HCT116 (cell line): ENCODE measurements around the gene SYTL4. TPM values are rescaled to one million over a fixed set of nuclear protein-coding genes. Genes with fewer than 3 reads are reported as not detected.

Experiments used
- ATAC-seq: fragments of 200-7000 bp; cut with Tn5 transposase; 2 replicates; pipeline ENCODE4 v1.9.1; 2020; ENCODE audit warnings: mild to moderate bottlenecking, moderate library complexity
- BruUV-seq: library from RNA; stranded (reverse); fragments of 400-500 nt; replicated peaks from 2 replicates; lab custom pipeline; 2021; lab: Mats Ljungman, UMichigan
- CTCF ChIA-PET: fragments of 300-600 bp; sonication (Branson Sonifier 250); formaldehyde crosslinking; loops from one replicate; lab custom pipeline; 2021; ENCODE audit warnings: antibody characterized with exemption; lab: Charles Lee
- POLR2A ChIA-PET: fragments of 300-600, 350-600 bp; sonication (Branson Sonifier 250); formaldehyde crosslinking; loops from one replicate; lab custom pipeline; 2021; ENCODE audit warnings: antibody characterized with exemption; lab: Charles Lee
- RAD21 ChIA-PET, 2 experiments: fragments of 300-600 bp; sonication (Branson Sonifier 250); formaldehyde crosslinking; loops; one replicate each; lab custom pipeline; 2023; ENCODE audit warnings: low total read pairs in 2 of 2; ENCODE audit not compliant: uncharacterized antibody in 2 of 2, unreplicated experiment in 2 of 2, low non-redundant PET in 1 of 2; lab: Charles Lee
- DNase-seq: peaks from one replicate; pipeline ENCODE4 v3.0.0-alpha.2; 2010; ENCODE audit warnings: low read depth, low spot score
- H2AFZ ChIP-seq: fragments of 200-600 bp; shearing (Covaris generic), sonication (generic); 2 replicates; pipeline ENCODE4 v1.6.1; 2017; ENCODE audit warnings: low read depth, mixed run types, mixed read lengths, antibody characterized with exemption, low read length; ENCODE audit not compliant: poor library complexity, severe bottlenecking
- H3K27ac ChIP-seq: 2 replicates; pipeline ENCODE4 v1.5.1; 2012; ENCODE audit warnings: low read depth, low read length
- H3K27me3 ChIP-seq: fragments of 200-600 bp; sonication (generic); 2 replicates; pipeline ENCODE4 v1.6.1; 2016; ENCODE audit warnings: mixed run types, low read length, mixed read lengths; ENCODE audit not compliant: insufficient read depth
- H3K36me3 ChIP-seq, 2 experiments: fragments of 200-500 bp in 1 of 2; fragments of 200-600 bp in 1 of 2; sonication (Bioruptor generic) in 1 of 2; sonication (generic) in 1 of 2; 2 replicates each; pipeline versions ENCODE4 v1.5.1 to v1.6.1; 2014 to 2016; ENCODE audit warnings: low read length in 2 of 2, inconsistent platforms in 1 of 2, mixed read lengths in 1 of 2, mixed run types in 1 of 2; ENCODE audit not compliant: insufficient read depth in 2 of 2, control insufficient read depth in 1 of 2
- H3K4me1 ChIP-seq, 2 experiments: fragments of 200-600 bp in 1 of 2; sonication (generic) in 1 of 2; 2 replicates each; pipeline versions ENCODE4 v1.5.1 to v1.6.1; 2012 to 2017; ENCODE audit warnings: low read length in 2 of 2, inconsistent platforms in 1 of 2, mild to moderate bottlenecking in 1 of 2, mixed read lengths in 1 of 2, mixed run types in 1 of 2, moderate library complexity in 1 of 2; ENCODE audit not compliant: insufficient read depth in 2 of 2, control insufficient read depth in 1 of 2
- H3K4me2 ChIP-seq: fragments of 200-600 bp; sonication (generic); 2 replicates; pipeline ENCODE4 v1.6.1; 2017; ENCODE audit warnings: mixed run types, low read length, mixed read lengths
- H3K4me3 ChIP-seq, 2 experiments: fragments of 200-600 bp in 1 of 2; sonication (generic) in 1 of 2; replicated peaks in 1 of 2; 2 replicates each; pipeline ENCODE4 v1.5.1; 2011 to 2016; ENCODE audit warnings: low read length in 2 of 2, control low read depth in 1 of 2, low read depth in 1 of 2, mild to moderate bottlenecking in 1 of 2, mixed read lengths in 1 of 2, mixed run types in 1 of 2
- H3K79me2 ChIP-seq: fragments of 200-600 bp; sonication (generic); 2 replicates; pipeline ENCODE4 v1.6.1; 2017; ENCODE audit warnings: mild to moderate bottlenecking, mixed run types, low read length, moderate library complexity, mixed read lengths; ENCODE audit not compliant: insufficient read depth
- H3K9ac ChIP-seq: fragments of 200-600 bp; sonication (generic); 2 replicates; pipeline ENCODE4 v1.6.1; 2016; ENCODE audit warnings: low read length, mixed read lengths
- H3K9me2 ChIP-seq: fragments of 200-600 bp; sonication (generic), shearing (Covaris generic); 2 replicates; pipeline ENCODE4 v1.6.1; 2017; ENCODE audit warnings: mixed run types, mild to moderate bottlenecking, moderate library complexity; ENCODE audit not compliant: insufficient read depth
- H3K9me3 ChIP-seq, 2 experiments: fragments of 200-500 bp in 1 of 2; fragments of 200-600 bp in 1 of 2; sonication (Bioruptor generic) in 1 of 2; sonication (generic) in 1 of 2; 2 replicates each; pipeline ENCODE4 v1.6.1; 2014 to 2017; ENCODE audit warnings: low read length in 2 of 2, mixed read lengths in 2 of 2, inconsistent platforms in 1 of 2, low read depth in 1 of 2, mild to moderate bottlenecking in 1 of 2, mixed run types in 1 of 2, moderate library complexity in 1 of 2; ENCODE audit not compliant: control insufficient read depth in 1 of 2, insufficient read depth in 1 of 2
- H4K20me1 ChIP-seq: fragments of 200-600 bp; sonication (generic), shearing (Covaris generic); 2 replicates; pipeline ENCODE4 v1.6.1; 2017; ENCODE audit warnings: mixed run types, mild to moderate bottlenecking, moderate library complexity; ENCODE audit not compliant: insufficient read depth
- CBX3 ChIP-seq: IDR thresholded peaks from 2 replicates; pipeline ENCODE4 v1.6.1; 2012; ENCODE audit warnings: low read depth
- CEBPB ChIP-seq: IDR thresholded peaks from 2 replicates; pipeline ENCODE4 v1.6.1; 2012; ENCODE audit warnings: low read depth
- EGR1 ChIP-seq: IDR thresholded peaks from 2 replicates; pipeline ENCODE4 v1.6.1; 2012; ENCODE audit warnings: low read depth
- ELF1 ChIP-seq: IDR thresholded peaks from 2 replicates; pipeline ENCODE4 v1.6.1; 2012; ENCODE audit warnings: low read depth, borderline replicate concordance
- EZH2 ChIP-seq: fragments of 200-600 bp; sonication (generic); IDR thresholded peaks from 2 replicates; pipeline ENCODE4 v1.6.1; 2017; ENCODE audit warnings: antibody characterized with exemption, mixed run types
- JUND ChIP-seq: IDR thresholded peaks from 2 replicates; pipeline ENCODE4 v1.6.1; 2012
- POLR2A ChIP-seq: IDR thresholded peaks from 2 replicates; pipeline ENCODE4 v1.7.0; 2011; ENCODE audit warnings: borderline replicate concordance; ENCODE audit not compliant: insufficient read depth, insufficient read length; ENCODE audit errors: extremely low read depth
- POLR2AphosphoS5 ChIP-seq: IDR thresholded peaks from 2 replicates; pipeline ENCODE4 v1.6.1; 2011; ENCODE audit warnings: mild to moderate bottlenecking, low read depth, low read length, moderate library complexity
- RAD21 ChIP-seq: IDR thresholded peaks from 2 replicates; pipeline ENCODE4 v1.6.1; 2012; ENCODE audit warnings: low read depth, mild to moderate bottlenecking
- SIN3A ChIP-seq: IDR thresholded peaks from 2 replicates; pipeline ENCODE4 v1.6.1; 2012; ENCODE audit warnings: low read depth
- TCF7L2 ChIP-seq: IDR thresholded peaks from 2 replicates; pipeline ENCODE4 v1.7.0; 2011; ENCODE audit warnings: borderline replicate concordance, inconsistent platforms; ENCODE audit not compliant: insufficient read depth, insufficient read length; ENCODE audit errors: extremely low read depth
- YY1 ChIP-seq: IDR thresholded peaks from 2 replicates; pipeline ENCODE4 v1.6.1; 2011; ENCODE audit warnings: low read length, low read depth, moderate library complexity, mild to moderate bottlenecking; ENCODE audit not compliant: insufficient replicate concordance; ENCODE audit errors: extremely low read depth
- intact Hi-C: fragments of 100-400 bp; cut with micrococcal nuclease; formaldehyde crosslinking; loops from 2 replicates; pipeline ENCODE4 v1.10.0; 2022
- total RNA-seq: library from RNA; stranded (reverse); gene quantifications from one replicate; pipeline ENCODE4 v1.2.1, GENCODE V29; 2021; ENCODE audit not compliant: unreplicated experiment
- TF ChIP-seq, protein P1 (sequence below), 3 experiments: fragments of 200-600 bp in 1 of 3; sonication (generic) in 1 of 3; IDR thresholded peaks in 2 of 3; conservative IDR thresholded peaks in 1 of 3; 2 replicates each; pipeline ENCODE4 v1.5.1; 2012 to 2017; ENCODE audit warnings: low read depth in 2 of 3, low read length in 2 of 3, antibody characterized with exemption in 1 of 3, borderline replicate concordance in 1 of 3, control low read depth in 1 of 3, mild to moderate bottlenecking in 1 of 3, mixed read lengths in 1 of 3, mixed run types in 1 of 3, moderate library complexity in 1 of 3; ENCODE audit not compliant: insufficient read depth in 1 of 3
- TF ChIP-seq, protein P2 (sequence below): IDR thresholded peaks from 2 replicates; pipeline ENCODE4 v1.6.1; 2012
- TF ChIP-seq, protein P3 (sequence below): IDR thresholded peaks from 2 replicates; pipeline ENCODE4 v1.6.1; 2011; ENCODE audit warnings: mild to moderate bottlenecking, low read length, moderate library complexity; ENCODE audit not compliant: insufficient replicate concordance; ENCODE audit errors: extremely low read depth

Gene SYTL4
- total RNA-seq, 1 experiment from 2014 or later = 8.8 TPM

DNA sequence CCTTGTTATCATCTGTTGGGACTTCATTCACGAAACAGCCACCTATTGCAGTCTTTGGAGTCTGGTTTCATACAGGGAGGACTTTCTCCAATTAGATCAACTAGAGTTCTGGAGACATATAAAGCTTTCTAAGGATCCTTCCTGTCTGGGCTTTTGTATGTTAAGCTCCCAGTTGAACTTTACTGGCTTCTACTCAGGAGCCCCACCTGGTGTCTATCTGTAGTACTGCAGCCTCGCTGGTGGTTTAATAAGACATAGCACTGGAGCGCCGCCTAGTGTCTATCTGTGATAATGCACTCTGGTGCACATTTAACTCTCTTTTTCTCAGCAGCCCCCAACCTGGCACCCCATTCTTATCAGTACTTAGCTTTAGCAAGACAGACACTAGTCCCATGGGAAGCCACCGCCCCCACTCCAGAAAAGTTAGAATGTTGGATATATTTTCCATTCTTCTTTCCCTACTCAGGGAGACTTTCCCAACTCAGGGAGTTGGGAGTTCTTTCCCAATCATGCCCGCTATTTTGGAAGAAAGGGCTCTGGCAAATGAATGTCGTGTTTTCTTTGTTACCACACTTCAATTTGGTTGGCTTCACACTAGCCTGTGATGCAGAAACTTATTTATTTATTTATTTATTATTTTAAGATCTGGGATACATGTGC is 36.9 kb upstream of the SYTL4 start:
- no peaks in the 10 kb centered on the region for H3K36me3 ChIP-seq
- no peak overlapping the region for H3K4me2 ChIP-seq
- H3K27ac ChIP-seq = no peak overlapping the region
- H3K4me1 ChIP-seq = no peaks in the 10 kb centered on the region
- ATAC-seq (peak; percentile 72), DNase-seq (peak; percentile 44)
- H4K20me1 ChIP-seq = no peaks in the 10 kb centered on the region
- BruUV-seq = no TSS peak
- H3K79me2 ChIP-seq = no peaks in the 10 kb centered on the region
- peak overlapping the region; percentile 61 for H2AFZ ChIP-seq
- intact Hi-C loops = loop anchor here (1.0 kb wide), 1 partner anchor 84 kb away; no protein-coding TSS in a partner anchor
- ChIA-PET POLR2A (no interaction called here), CTCF (interaction anchor here (0.6 to 2.5 kb wide), 20 partner anchors 8 to 345 kb away, joined by 3 to 43 read pairs (median 4); partner anchors contain the start of genes SYTL4 and TSPAN6), RAD21 (interaction anchor here (0.7 to 1.2 kb wide), 6 partner anchors 80 to 98 kb away, joined by 3 to 6 read pairs (median 4); no protein-coding TSS in a partner anchor)
- no peaks in the 10 kb centered on the region for H3K9me3 ChIP-seq
- no peak overlapping the region for H3K9ac ChIP-seq
- TF ChIP-seq CEBPB (no peak), RAD21 (peak; percentile 94), CBX3 (0 out of 2 replicates have a peak, but pooled peaks have one; percentile 30)
- TF ChIP-seq, protein P1, sequence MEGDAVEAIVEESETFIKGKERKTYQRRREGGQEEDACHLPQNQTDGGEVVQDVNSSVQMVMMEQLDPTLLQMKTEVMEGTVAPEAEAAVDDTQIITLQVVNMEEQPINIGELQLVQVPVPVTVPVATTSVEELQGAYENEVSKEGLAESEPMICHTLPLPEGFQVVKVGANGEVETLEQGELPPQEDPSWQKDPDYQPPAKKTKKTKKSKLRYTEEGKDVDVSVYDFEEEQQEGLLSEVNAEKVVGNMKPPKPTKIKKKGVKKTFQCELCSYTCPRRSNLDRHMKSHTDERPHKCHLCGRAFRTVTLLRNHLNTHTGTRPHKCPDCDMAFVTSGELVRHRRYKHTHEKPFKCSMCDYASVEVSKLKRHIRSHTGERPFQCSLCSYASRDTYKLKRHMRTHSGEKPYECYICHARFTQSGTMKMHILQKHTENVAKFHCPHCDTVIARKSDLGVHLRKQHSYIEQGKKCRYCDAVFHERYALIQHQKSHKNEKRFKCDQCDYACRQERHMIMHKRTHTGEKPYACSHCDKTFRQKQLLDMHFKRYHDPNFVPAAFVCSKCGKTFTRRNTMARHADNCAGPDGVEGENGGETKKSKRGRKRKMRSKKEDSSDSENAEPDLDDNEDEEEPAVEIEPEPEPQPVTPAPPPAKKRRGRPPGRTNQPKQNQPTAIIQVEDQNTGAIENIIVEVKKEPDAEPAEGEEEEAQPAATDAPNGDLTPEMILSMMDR (IDR thresholded peaks at IDR 0.05 in 2 of 3, conservative IDR thresholded peaks at IDR 0.05 in 1 of 3; ENCODE audit: borderline replicate concordance in 1 of 3, insufficient read depth in 1 of 3, low read depth in 2 of 3, low read length in 2 of 3) = peak; percentile 93 to 99 (median 95)
- H3K9me2 ChIP-seq = no peaks in the 10 kb centered on the region
- no peak overlapping the region for H3K4me3 ChIP-seq
- H3K27me3 ChIP-seq = no peaks in the 10 kb centered on the region; the same call in 1 of the 2 replicates

DNA sequence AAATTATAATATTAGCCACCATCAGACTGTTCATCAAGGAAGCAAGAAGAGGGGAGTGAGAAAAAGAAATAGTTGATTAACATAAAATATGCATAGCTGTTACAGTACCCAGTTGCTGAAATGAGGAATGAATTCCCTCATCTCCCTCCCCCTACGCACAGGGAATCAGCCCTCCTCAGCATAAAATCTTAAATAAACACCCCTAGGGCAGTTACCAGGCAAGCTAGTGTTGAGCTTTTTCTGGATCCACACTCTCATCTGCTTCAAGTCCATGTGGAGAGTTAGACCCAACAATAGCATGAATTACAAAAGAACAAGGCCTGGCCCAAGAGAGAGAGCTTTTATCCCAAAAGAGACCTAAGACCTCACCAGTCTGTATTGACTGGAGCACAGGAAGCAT is 19.0 kb upstream of the SYTL4 start:
- no peak for TF ChIP-seq CBX3
- no peak for TF ChIP-seq SIN3A
- TF ChIP-seq TCF7L2 = no peak
- no peak for TF ChIP-seq POLR2A
- TF ChIP-seq EGR1 = no peak
- no peak for TF ChIP-seq CEBPB
- TF ChIP-seq, protein P2, sequence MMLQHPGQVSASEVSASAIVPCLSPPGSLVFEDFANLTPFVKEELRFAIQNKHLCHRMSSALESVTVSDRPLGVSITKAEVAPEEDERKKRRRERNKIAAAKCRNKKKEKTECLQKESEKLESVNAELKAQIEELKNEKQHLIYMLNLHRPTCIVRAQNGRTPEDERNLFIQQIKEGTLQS = no peak
- no peak for TF ChIP-seq ELF1
- no peak for TF ChIP-seq YY1
- no peak for TF ChIP-seq JUND
- TF ChIP-seq, protein P3, sequence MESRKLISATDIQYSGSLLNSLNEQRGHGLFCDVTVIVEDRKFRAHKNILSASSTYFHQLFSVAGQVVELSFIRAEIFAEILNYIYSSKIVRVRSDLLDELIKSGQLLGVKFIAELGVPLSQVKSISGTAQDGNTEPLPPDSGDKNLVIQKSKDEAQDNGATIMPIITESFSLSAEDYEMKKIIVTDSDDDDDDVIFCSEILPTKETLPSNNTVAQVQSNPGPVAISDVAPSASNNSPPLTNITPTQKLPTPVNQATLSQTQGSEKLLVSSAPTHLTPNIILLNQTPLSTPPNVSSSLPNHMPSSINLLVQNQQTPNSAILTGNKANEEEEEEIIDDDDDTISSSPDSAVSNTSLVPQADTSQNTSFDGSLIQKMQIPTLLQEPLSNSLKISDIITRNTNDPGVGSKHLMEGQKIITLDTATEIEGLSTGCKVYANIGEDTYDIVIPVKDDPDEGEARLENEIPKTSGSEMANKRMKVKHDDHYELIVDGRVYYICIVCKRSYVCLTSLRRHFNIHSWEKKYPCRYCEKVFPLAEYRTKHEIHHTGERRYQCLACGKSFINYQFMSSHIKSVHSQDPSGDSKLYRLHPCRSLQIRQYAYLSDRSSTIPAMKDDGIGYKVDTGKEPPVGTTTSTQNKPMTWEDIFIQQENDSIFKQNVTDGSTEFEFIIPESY = no peak
- no peak for TF ChIP-seq POLR2AphosphoS5
- no peak for TF ChIP-seq EZH2
- ChIA-PET CTCF (no interaction called here), RAD21 (no interaction called here), POLR2A (no interaction called here)
- Histone ChIP-seq H3K4me3 (no peak overlapping the region), H4K20me1 (no peaks in the 10 kb centered on the region), H3K27ac (no peak overlapping the region), H3K36me3 (no peaks in the 10 kb centered on the region), H3K9ac (no peak overlapping the region), H3K27me3 (no peaks in the 10 kb centered on the region), H3K9me2 (no peaks in the 10 kb centered on the region), H3K4me1 (peaks cover 0 to 11% of the 10 kb centered on the region in 2 experiments; a peak in 2 of 4 replicates), H2AFZ (no peak overlapping the region), H3K4me2 (no peak overlapping the region), H3K79me2 (no peaks in the 10 kb centered on the region), H3K9me3 (no peaks in the 10 kb centered on the region)
- no TSS peak for BruUV-seq
- no peak for DNase-seq
- no peak for ATAC-seq
- intact Hi-C loops = no loop called here
